ENCODE data around the gene DCC.

- TF ChIP-seq CTCF (conservative IDR thresholded peaks at IDR 0.05) (no peak), EZH2 (IDR thresholded peaks at IDR 0.05; ENCODE audit: low read depth) (no peak)
Measured at GRCh38 chr18:52344881-52345280, 4.9 kb downstream of the DCC start.

Measured in PC-9 (cell line).